Effector memory CD8-positive, alpha-beta T cell (primary cell): Measurements from ENCODE around the gene HOXC12.
A peak's percentile ranks its signal among the peaks of the same experiment; 100 is the strongest.

Source experiments
- ATAC-seq: fragments of 150-1000 bp; cut with Tn5 transposase; replicated peaks from 2 replicates; pipeline ENCODE4 v1.10.0; 2021; ENCODE audit warnings: mild to moderate bottlenecking, moderate library complexity
- DNase-seq, 3 experiments: peaks; one replicate each; pipeline ENCODE4 v3.0.0; 2021
- H3K27ac Mint-ChIP-seq, 2 donors: one replicate each; pipeline ENCODE4 v1.8.0; 2022; ENCODE audit warnings: mild to moderate bottlenecking in 2 of 2, mixed read lengths in 2 of 2, moderate library complexity in 2 of 2
- H3K27me3 Mint-ChIP-seq, 2 donors: one replicate each; pipeline ENCODE4 v1.8.0; 2022; ENCODE audit warnings: mixed read lengths in 2 of 2
- H3K36me3 Mint-ChIP-seq: one replicate; pipeline ENCODE4 v1.8.0; 2022; ENCODE audit warnings: mild to moderate bottlenecking, moderate library complexity, mixed read lengths; ENCODE audit not compliant: insufficient read depth
- H3K4me1 Mint-ChIP-seq, 2 donors: one replicate each; pipeline ENCODE4 v1.8.0; 2022; ENCODE audit warnings: low read depth in 2 of 2, mixed read lengths in 2 of 2
- H3K4me3 Mint-ChIP-seq, 2 donors: one replicate each; pipeline ENCODE4 v1.8.0; 2022; ENCODE audit warnings: mild to moderate bottlenecking in 2 of 2, mixed read lengths in 2 of 2, moderate library complexity in 2 of 2
- H3K9me3 Mint-ChIP-seq, 2 donors: one replicate each; pipeline ENCODE4 v1.8.0; 2022; ENCODE audit warnings: mixed read lengths in 2 of 2

Gene HOXC12

DNA sequence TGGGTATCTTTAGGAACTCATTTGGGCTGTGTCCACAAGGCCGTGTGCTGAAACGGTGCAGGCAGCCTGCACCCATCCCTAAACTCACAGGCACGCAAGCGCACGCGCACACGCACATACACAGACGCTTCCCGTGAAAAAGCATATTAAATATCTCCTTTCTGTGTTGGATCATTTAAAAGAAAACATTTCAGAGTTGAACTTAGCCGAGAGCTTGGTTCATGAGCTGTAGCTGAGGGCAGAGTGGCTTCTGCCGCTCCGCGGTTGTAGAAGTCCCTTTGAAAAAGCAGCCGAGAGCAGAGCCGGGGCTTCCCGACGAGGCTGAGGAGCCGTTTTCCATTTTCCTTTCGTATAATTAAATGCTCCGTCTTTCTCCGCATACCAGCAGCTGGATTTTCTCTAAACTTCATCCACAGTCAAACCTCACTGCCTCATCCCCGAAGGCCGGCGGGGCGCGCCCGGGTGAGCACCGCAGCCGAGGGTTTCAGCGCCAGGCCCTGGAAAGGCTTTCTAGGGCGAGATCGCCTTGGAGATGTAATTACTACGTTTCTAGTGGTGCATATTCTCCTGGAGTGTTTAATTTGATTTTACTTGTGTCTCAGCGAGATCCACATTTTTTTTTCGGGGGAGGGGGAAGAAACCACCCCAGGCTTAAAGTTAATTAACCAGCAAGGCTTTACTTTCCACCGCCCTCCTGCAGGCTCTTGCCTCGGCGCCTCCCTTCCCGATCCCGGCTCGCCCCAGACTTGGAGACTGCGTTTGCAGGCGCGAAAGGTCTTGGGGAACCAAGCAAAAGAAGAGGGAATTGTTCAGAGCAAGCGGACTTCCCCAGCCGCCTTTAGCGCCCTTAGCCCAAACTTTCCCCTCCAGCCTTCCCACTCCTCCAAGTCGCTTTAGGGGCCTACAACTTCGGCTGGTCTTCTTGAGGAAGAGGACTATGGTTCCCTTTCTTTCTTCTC lies 19.0 kb upstream of the HOXC12 start:
- DNase-seq (no peak), ATAC-seq (no peak)
- Mint-ChIP-seq H3K36me3 (peaks cover 26% of the 10 kb centered on the region), H3K9me3 (no peaks in the 10 kb centered on the region), H3K27me3 (peaks cover 91 to 100% of the 10 kb centered on the region in 2 donors), H3K4me1 (peaks cover 3 to 12% of the 10 kb centered on the region in 2 donors), H3K27ac (no peak overlapping the region), H3K4me3 (peak overlapping the region in 1 of 2 donors; percentile 13)

DNA sequence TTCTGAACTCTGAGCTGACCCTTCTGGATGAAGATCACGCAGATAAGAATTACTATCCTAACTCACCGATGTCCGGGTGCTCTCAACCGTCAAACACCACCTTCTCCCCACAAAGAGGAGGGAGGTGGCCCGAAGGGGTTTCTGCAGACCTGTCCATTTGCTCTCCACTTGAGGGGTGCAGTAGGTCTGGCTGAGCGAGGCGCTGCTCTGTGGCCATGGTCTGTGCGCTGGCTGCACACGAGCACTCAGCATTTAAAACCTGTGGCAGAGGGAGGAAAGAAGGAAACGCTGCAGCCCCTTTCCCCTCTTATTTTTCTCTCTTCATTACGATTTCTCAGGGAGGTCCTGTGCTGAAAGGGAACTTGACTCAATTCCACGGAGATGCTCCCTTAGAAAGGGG lies 17.6 kb upstream of the HOXC12 start:
- no peaks in the 10 kb centered on the region for H3K9me3 Mint-ChIP-seq
- H3K4me3 Mint-ChIP-seq, result no peak overlapping the region
- ATAC-seq (no peak), DNase-seq (no peak)
- H3K27ac Mint-ChIP-seq, result no peak overlapping the region
- peaks cover 92 to 100% of the 10 kb centered on the region in 2 donors for H3K27me3 Mint-ChIP-seq
- H3K36me3 Mint-ChIP-seq, result peaks cover 26% of the 10 kb centered on the region
- peaks cover 3 to 12% of the 10 kb centered on the region in 2 donors for H3K4me1 Mint-ChIP-seq

DNA sequence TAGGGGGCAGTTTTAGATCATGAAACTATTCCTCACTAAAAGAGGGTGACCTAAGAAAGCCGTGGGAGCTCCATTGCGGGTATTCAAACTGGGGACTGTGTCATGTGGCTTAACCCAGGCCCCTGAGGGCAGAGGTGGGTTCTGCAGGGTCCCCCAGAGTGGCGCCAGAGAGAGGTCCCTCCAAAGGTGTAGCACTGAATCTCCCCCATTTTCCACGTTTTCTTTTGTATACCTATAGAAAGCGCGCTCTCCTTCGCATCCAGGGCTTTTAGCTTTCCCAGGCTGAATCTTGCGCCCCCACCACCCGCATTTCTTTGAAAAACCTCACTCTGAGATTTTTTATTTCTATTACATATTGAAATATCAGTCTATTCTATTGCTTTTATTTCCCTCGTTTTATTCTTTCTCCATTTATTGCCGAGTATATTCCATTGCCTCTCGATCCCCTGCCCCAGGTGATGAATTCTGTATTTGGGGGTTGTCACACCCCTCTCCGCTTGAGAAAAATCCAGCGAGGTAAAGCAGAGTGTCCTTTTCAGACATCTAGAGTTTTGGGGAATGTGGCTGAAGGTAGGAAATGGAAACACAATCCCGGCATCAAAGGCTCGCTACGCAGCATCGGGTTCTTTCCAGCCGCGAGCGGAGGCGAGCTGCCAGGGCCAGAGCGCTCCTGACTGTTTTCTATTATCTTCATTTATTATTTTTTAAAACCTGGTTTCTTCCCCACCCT lies 16.9 kb upstream of the HOXC12 start:
- Mint-ChIP-seq H3K4me1 (peaks cover 3 to 12% of the 10 kb centered on the region in 2 donors), H3K36me3 (peaks cover 26% of the 10 kb centered on the region), H3K27me3 (peaks cover 92 to 100% of the 10 kb centered on the region in 2 donors), H3K9me3 (no peaks in the 10 kb centered on the region), H3K4me3 (no peak overlapping the region), H3K27ac (no peak overlapping the region)
- no peak for ATAC-seq
- no peak for DNase-seq

- no peak for DNase-seq
- Mint-ChIP-seq H3K36me3 (peaks cover 26% of the 10 kb centered on the region), H3K4me3 (no peak within 1 kb of the TSS), H3K9me3 (no peaks in the 10 kb centered on the region), H3K4me1 (peaks cover 3 to 12% of the 10 kb centered on the region in 2 donors), H3K27me3 (peaks cover 92 to 100% of the 10 kb centered on the region in 2 donors), H3K27ac (no peak within 1 kb of the TSS)
- no peak for ATAC-seq
Measured at GRCh38 chr12:53938326-53939140, 16.2 kb upstream of the HOXC12 start, which contains the start of gene HOXC13. HOXC13 (plus strand) TSS chr12:53938831; CDS start chr12:53938907, 76 bp downstream.

- DNase-seq (no peak), ATAC-seq (no peak)
- Mint-ChIP-seq H3K4me1 (peaks cover 3 to 12% of the 10 kb centered on the region in 2 donors), H3K27ac (no peak overlapping the region), H3K36me3 (peaks cover 26% of the 10 kb centered on the region), H3K27me3 (peaks cover 92 to 100% of the 10 kb centered on the region in 2 donors), H3K9me3 (no peaks in the 10 kb centered on the region), H3K4me3 (peak overlapping the region; percentile 0 to 17)
Measured at GRCh38 chr12:53939141-53940108, 15.3 kb upstream of the HOXC12 start.

GRCh38 chr12:53940443-53941014 lies 14.2 kb upstream of the HOXC12 start:
- Mint-ChIP-seq H3K27me3 (peaks cover 92 to 100% of the 10 kb centered on the region in 2 donors), H3K36me3 (peaks cover 20% of the 10 kb centered on the region), H3K27ac (no peak overlapping the region), H3K4me1 (peaks cover 9 to 13% of the 10 kb centered on the region in 2 donors), H3K9me3 (no peaks in the 10 kb centered on the region), H3K4me3 (peak overlapping the region in 1 of 2 donors; percentile 17)
- DNase-seq (no peak), ATAC-seq (no peak)

DNA sequence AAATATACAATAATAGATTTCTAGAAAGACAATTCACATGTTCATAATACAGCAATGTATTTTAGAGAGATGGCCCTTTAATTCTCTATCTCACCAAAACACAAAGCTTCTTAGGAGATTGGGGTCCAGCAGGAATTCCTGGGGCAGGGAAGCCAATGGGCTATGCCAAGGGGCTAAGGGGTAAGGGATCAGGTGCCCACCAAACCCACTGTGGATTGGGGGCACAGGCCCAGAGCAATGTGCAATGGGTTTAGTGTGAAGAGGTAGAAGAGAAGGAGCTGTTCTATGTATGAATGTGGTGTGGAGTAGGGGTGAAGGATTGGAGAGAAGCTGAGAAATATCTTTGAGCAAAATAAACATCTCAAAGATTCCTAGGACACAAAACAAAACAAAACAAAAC lies 13.5 kb upstream of the HOXC12 start:
- H3K4me1 Mint-ChIP-seq, result peaks cover 7 to 10% of the 10 kb centered on the region in 2 donors
- peaks cover 92 to 100% of the 10 kb centered on the region in 2 donors for H3K27me3 Mint-ChIP-seq
- ATAC-seq, result no peak
- H3K27ac Mint-ChIP-seq, result no peak overlapping the region
- no peaks in the 10 kb centered on the region for H3K9me3 Mint-ChIP-seq
- H3K36me3 Mint-ChIP-seq, result peaks cover 18% of the 10 kb centered on the region
- H3K4me3 Mint-ChIP-seq, result no peak overlapping the region
- no peak for DNase-seq

DNA sequence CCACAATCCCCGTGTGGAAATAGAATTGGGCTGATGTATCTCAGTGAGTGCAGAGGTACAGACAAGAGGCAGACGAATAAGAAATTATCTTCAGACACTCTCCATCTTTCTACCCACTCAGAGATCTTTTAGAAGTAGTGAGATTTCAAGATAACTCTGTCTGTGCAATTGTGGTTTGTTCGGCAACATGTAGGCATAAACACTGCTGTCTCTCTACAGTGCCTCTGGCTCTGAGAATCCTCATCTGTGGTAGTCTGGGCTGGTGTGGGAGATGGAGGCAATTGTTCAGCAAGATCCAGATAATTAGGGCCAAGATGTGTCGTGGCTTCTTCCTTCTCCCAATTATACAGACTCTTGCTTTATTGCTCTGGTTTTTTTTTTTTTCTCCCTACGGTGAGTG lies 13.0 kb upstream of the HOXC12 start:
- Mint-ChIP-seq H3K36me3 (peaks cover 15% of the 10 kb centered on the region), H3K4me1 (peaks cover 7 to 10% of the 10 kb centered on the region in 2 donors), H3K9me3 (no peaks in the 10 kb centered on the region), H3K27ac (no peak overlapping the region), H3K27me3 (peaks cover 92 to 100% of the 10 kb centered on the region in 2 donors), H3K4me3 (no peak overlapping the region)
- DNase-seq (no peak), ATAC-seq (no peak)

- Mint-ChIP-seq H3K27ac (no peak overlapping the region), H3K4me3 (no peak overlapping the region), H3K36me3 (peaks cover 14% of the 10 kb centered on the region), H3K9me3 (no peaks in the 10 kb centered on the region), H3K4me1 (peaks cover 6 to 7% of the 10 kb centered on the region in 2 donors), H3K27me3 (peaks cover 92 to 98% of the 10 kb centered on the region in 2 donors)
- no peak for ATAC-seq
- no peak for DNase-seq
Measured at GRCh38 chr12:53942467-53942997, 12.2 kb upstream of the HOXC12 start.

DNA sequence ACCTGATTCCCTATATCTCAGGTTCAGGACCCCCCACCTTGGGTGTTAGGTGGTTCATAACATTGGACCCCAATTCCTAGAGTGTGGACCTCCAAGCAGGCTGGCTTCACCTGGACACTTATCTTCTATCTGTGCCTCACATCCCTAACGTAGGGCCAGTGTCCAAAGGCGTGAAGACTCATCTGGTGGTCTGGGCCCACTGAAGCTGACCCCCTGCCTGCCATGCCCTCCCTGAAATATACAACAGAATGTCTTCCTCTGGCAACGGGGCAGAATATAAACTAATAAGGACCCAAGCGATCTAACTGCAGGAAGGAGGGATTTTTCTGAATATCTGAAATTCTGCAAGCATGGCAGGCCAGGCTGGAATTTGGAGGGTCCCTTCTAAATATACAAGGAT lies 10.5 kb upstream of the HOXC12 start:
- Mint-ChIP-seq H3K27ac (no peak overlapping the region), H3K4me3 (no peak overlapping the region), H3K4me1 (peaks cover 7% of the 10 kb centered on the region in 2 donors), H3K9me3 (no peaks in the 10 kb centered on the region), H3K27me3 (peaks cover 96 to 98% of the 10 kb centered on the region in 2 donors), H3K36me3 (peaks cover 6% of the 10 kb centered on the region)
- ATAC-seq (no peak), DNase-seq (no peak)

DNA sequence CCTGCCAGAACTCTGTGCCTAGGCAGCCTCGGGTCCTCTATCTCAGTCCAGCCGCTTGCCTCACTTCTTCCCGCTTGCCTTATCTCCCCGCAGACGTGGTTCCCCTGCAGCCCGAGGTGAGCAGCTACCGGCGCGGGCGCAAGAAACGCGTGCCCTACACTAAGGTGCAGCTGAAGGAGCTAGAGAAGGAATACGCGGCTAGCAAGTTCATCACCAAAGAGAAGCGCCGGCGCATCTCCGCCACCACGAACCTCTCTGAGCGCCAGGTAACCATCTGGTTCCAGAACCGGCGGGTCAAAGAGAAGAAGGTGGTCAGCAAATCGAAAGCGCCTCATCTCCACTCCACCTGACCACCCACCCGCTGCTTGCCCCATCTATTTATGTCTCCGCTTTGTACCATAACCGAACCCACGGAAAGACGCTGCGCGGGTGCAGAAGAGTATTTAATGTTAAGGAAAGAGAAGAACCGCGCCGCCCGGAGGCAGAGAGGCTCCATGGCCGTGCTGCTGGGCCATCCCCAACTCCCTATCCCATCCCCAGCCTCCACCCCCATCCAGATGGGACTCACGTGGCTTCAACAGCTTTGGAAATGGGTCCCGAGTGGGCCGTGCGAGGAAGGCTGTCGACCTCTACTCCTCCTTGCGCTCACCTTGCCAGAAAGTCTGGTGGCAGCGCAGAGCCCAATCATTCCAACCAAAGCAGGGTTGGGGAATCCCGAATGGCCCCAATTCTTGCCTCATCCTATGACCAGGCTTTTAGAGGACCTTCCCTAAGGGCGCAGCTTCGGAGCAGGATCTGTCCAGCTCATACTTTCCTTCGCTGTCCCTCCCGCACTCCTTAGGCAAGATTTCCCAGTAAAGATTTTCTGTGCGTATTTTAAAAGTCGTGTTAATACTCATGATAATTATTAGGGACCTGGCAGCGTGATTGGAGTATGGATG lies 9.5 kb upstream of the HOXC12 start:
- peak overlapping the region in 1 of 2 donors; percentile 26 for H3K27ac Mint-ChIP-seq

More for the DNA sequence above, 9.5 kb upstream of the HOXC12 start:
- H3K4me1 Mint-ChIP-seq, result peaks cover 7% of the 10 kb centered on the region in 2 donors
- H3K9me3 Mint-ChIP-seq, result no peaks in the 10 kb centered on the region
- peaks cover 4% of the 10 kb centered on the region for H3K36me3 Mint-ChIP-seq
- H3K27me3 Mint-ChIP-seq, result peaks cover 98 to 99% of the 10 kb centered on the region in 2 donors
- DNase-seq (no peak), ATAC-seq (no peak)
- H3K4me3 Mint-ChIP-seq, result peak overlapping the region in 1 of 2 donors; percentile 10
